Measurements from ENCODE around the gene B3GLCT.

The B3GLCT gene

GRCh38 chr13:31161557-31162150 lies 38.1 kb upstream of the B3GLCT start, which contains the start of gene HSPH1:
HSPH1 (minus strand) TSS chr13:31161904; CDS start chr13:31161582, 322 bp downstream.
- in situ Hi-C loops (cut with MboI; ENCODE audit: low sequenced_read_pairs, unreplicated experiment) = no loop called here
- TF ChIP-seq CTCF (IDR thresholded peaks at IDR 0.05; ENCODE audit: borderline replicate concordance, control extremely low read depth, extremely low read depth, insufficient read depth, missing control alignments) = no peak
- DNase-seq (ENCODE audit: low spot score) = peak; percentile 96

- peak; percentile 91 for DNase-seq (ENCODE audit: low spot score)
- in situ Hi-C loops (cut with MboI; ENCODE audit: low sequenced_read_pairs, unreplicated experiment) = no loop called here
- TF ChIP-seq CTCF (IDR thresholded peaks at IDR 0.05; ENCODE audit: borderline replicate concordance, control extremely low read depth, extremely low read depth, insufficient read depth, missing control alignments) = no peak
Observed at GRCh38 chr13:31162151-31163008, 37.4 kb upstream of the B3GLCT start.

- in situ Hi-C loops (cut with MboI; ENCODE audit: low sequenced_read_pairs, unreplicated experiment) = no loop called here
- DNase-seq (ENCODE audit: low spot score) = no peak
Observed at GRCh38 chr13:31166591-31166990, 33.2 kb upstream of the B3GLCT start.

GRCh38 chr13:31167490-31167889 lies 32.3 kb upstream of the B3GLCT start:
- DNase-seq (ENCODE audit: low spot score) = no peak
- no peak for TF ChIP-seq CTCF (IDR thresholded peaks at IDR 0.05; ENCODE audit: borderline replicate concordance, control extremely low read depth, extremely low read depth, insufficient read depth, missing control alignments)
- in situ Hi-C loops (cut with MboI; ENCODE audit: low sequenced_read_pairs, unreplicated experiment) = no loop called here

More at GRCh38 chr13:31166591-31166990, 33.2 kb upstream of the B3GLCT start:
- TF ChIP-seq CTCF (IDR thresholded peaks at IDR 0.05; ENCODE audit: borderline replicate concordance, control extremely low read depth, extremely low read depth, insufficient read depth, missing control alignments) = no peak

GRCh38 chr13:31168166-31168565 lies 31.6 kb upstream of the B3GLCT start:
- in situ Hi-C loops (cut with MboI; ENCODE audit: low sequenced_read_pairs, unreplicated experiment) = no loop called here
- no peak for TF ChIP-seq CTCF (IDR thresholded peaks at IDR 0.05; ENCODE audit: borderline replicate concordance, control extremely low read depth, extremely low read depth, insufficient read depth, missing control alignments)

GRCh38 chr13:31168736-31169135 lies 31.0 kb upstream of the B3GLCT start:
- DNase-seq (ENCODE audit: low spot score) = no peak
- TF ChIP-seq CTCF (IDR thresholded peaks at IDR 0.05; ENCODE audit: borderline replicate concordance, control extremely low read depth, extremely low read depth, insufficient read depth, missing control alignments) = no peak
- in situ Hi-C loops (cut with MboI; ENCODE audit: low sequenced_read_pairs, unreplicated experiment) = no loop called here

More at GRCh38 chr13:31168166-31168565, 31.6 kb upstream of the B3GLCT start:
- peak; percentile 29 for DNase-seq (ENCODE audit: low spot score)

Measured in GM13976 (cell line).